GM12878 (cell line): Measurements from ENCODE around the gene BAZ1B.

ENCODE experiments used
- NBN ChIP-seq: fragments of 450-650 bp; IDR thresholded peaks from 2 replicates; pipeline ENCODE4 v1.6.1; 2016
- STAT3 ChIP-seq: IDR thresholded peaks from 2 replicates; pipeline ENCODE4 v1.6.1; 2011; ENCODE audit warnings: low read depth, low read length, improper control_type of control experiment
- TF ChIP-seq, protein P1 (sequence below): IDR thresholded peaks from 2 replicates; pipeline ENCODE4 v1.6.1; 2012; ENCODE audit warnings: mild to moderate bottlenecking, low read depth, low read length
- TF ChIP-seq, protein P2 (sequence below), 3 experiments: IDR thresholded peaks in 2 of 3; conservative IDR thresholded peaks in 1 of 3; 2 replicates each; pipeline ENCODE4 v1.5.1; 2011; ENCODE audit warnings: low read depth in 3 of 3, low read length in 3 of 3, mild to moderate bottlenecking in 3 of 3, control low read depth in 2 of 3, moderate library complexity in 2 of 3, inconsistent platforms in 1 of 3, mixed read lengths in 1 of 3; ENCODE audit not compliant: control insufficient read depth in 2 of 3, insufficient read depth in 1 of 3; ENCODE audit errors: extremely low read depth in 1 of 3

DNA sequence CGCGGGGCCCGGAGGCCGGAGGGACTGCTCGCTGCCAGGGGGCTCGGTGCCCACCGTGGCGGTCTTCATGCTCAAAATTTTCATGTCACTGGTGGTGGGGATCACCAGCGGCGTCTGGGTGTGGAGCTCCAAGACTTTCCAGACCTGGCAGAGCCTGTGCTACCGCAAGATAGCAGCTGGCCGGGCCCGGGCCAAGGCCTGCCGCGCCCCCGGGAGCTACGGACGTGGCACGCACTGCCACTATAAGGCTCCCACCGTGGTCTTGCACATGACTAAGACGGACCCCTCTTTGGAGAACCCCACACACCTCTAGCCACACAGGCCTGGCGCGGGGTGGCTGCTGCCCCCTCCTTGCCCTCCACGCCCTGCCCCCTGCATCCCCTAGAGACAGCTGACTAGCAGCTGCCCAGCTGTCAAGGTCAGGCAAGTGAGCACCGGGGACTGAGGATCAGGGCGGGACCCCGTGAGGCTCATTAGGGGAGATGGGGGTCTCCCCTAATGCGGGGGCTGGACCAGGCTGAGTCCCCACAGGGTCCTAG, 86.6 kb downstream of the BAZ1B start:
- TF ChIP-seq, protein P1, sequence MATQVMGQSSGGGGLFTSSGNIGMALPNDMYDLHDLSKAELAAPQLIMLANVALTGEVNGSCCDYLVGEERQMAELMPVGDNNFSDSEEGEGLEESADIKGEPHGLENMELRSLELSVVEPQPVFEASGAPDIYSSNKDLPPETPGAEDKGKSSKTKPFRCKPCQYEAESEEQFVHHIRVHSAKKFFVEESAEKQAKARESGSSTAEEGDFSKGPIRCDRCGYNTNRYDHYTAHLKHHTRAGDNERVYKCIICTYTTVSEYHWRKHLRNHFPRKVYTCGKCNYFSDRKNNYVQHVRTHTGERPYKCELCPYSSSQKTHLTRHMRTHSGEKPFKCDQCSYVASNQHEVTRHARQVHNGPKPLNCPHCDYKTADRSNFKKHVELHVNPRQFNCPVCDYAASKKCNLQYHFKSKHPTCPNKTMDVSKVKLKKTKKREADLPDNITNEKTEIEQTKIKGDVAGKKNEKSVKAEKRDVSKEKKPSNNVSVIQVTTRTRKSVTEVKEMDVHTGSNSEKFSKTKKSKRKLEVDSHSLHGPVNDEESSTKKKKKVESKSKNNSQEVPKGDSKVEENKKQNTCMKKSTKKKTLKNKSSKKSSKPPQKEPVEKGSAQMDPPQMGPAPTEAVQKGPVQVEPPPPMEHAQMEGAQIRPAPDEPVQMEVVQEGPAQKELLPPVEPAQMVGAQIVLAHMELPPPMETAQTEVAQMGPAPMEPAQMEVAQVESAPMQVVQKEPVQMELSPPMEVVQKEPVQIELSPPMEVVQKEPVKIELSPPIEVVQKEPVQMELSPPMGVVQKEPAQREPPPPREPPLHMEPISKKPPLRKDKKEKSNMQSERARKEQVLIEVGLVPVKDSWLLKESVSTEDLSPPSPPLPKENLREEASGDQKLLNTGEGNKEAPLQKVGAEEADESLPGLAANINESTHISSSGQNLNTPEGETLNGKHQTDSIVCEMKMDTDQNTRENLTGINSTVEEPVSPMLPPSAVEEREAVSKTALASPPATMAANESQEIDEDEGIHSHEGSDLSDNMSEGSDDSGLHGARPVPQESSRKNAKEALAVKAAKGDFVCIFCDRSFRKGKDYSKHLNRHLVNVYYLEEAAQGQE, result no peak
- TF ChIP-seq STAT3, result no peak
- TF ChIP-seq, protein P2, sequence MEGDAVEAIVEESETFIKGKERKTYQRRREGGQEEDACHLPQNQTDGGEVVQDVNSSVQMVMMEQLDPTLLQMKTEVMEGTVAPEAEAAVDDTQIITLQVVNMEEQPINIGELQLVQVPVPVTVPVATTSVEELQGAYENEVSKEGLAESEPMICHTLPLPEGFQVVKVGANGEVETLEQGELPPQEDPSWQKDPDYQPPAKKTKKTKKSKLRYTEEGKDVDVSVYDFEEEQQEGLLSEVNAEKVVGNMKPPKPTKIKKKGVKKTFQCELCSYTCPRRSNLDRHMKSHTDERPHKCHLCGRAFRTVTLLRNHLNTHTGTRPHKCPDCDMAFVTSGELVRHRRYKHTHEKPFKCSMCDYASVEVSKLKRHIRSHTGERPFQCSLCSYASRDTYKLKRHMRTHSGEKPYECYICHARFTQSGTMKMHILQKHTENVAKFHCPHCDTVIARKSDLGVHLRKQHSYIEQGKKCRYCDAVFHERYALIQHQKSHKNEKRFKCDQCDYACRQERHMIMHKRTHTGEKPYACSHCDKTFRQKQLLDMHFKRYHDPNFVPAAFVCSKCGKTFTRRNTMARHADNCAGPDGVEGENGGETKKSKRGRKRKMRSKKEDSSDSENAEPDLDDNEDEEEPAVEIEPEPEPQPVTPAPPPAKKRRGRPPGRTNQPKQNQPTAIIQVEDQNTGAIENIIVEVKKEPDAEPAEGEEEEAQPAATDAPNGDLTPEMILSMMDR (IDR thresholded peaks at IDR 0.05 in 2 of 3, conservative IDR thresholded peaks at IDR 0.05 in 1 of 3; ENCODE audit: control insufficient read depth in 2 of 3, extremely low read depth in 1 of 3, insufficient read depth in 1 of 3, low read depth in 3 of 3, low read length in 3 of 3), result no peak
- no peak for TF ChIP-seq NBN
